HEK293 (cell line): ENCODE data around the gene ENDOD1.

Source experiments
- CTCF ChIA-PET: fragments of 350-600 bp; formaldehyde crosslinking; extraction: SDS; loops from one replicate; lab custom pipeline; 2021; ENCODE audit warnings: antibody characterized with exemption; lab: Yijun Ruan, JAX
- POLR2A ChIA-PET: fragments of 300-600 bp; formaldehyde crosslinking; extraction: SDS; loops from one replicate; lab custom pipeline; 2020; ENCODE audit warnings: antibody characterized with exemption, inconsistent platforms; lab: Yijun Ruan, JAX
- H3K27ac ChIP-seq: fragments of 200-500 bp; sonication (Bioruptor generic); 2 replicates; pipeline ENCODE4 v1.5.1; 2014; ENCODE audit warnings: low read depth, low read length, control low read depth, inconsistent platforms; ENCODE audit errors: extremely low read depth
- H3K36me3 ChIP-seq, 2 experiments: fragments of 200-500 bp in 1 of 2; sonication (Bioruptor generic) in 1 of 2; 1 replicate in 1 of 2; 2 replicates in 1 of 2; pipeline ENCODE4 v1.5.1; 2014 to 2017; ENCODE audit warnings: inconsistent platforms in 2 of 2, low read length in 2 of 2; ENCODE audit not compliant: control insufficient read depth in 2 of 2, insufficient read depth in 1 of 2
- H3K4me1 ChIP-seq: fragments of 200-500 bp; sonication (Bioruptor generic); 2 replicates; pipeline ENCODE4 v1.5.1; 2014; ENCODE audit warnings: mild to moderate bottlenecking, low read length, inconsistent platforms; ENCODE audit not compliant: control insufficient read depth, insufficient read depth
- H3K4me3 ChIP-seq: 2 replicates; pipeline ENCODE4 v1.5.1; 2011; ENCODE audit warnings: low read depth, mild to moderate bottlenecking, control low read depth, low read length, moderate library complexity
- H3K9me3 ChIP-seq: fragments of 200-500 bp; sonication (Bioruptor generic); 2 replicates; pipeline ENCODE4 v1.5.1; 2014; ENCODE audit warnings: low read depth, low read length, inconsistent platforms; ENCODE audit not compliant: control insufficient read depth, insufficient read depth
- HOXA7 ChIP-seq: sonication (generic); formaldehyde crosslinking; IDR thresholded peaks from 2 replicates; pipeline ENCODE4 v1.8.1; 2022; ENCODE audit warnings: missing genetic modification reagents, borderline replicate concordance
- ZBTB7A ChIP-seq: fragments of 450-650 bp; formaldehyde crosslinking; IDR thresholded peaks from 2 replicates; pipeline ENCODE4 v1.5.1; 2016; ENCODE audit warnings: low read depth, missing biosample characterization, missing genetic modification characterization
- ZNF114 ChIP-seq: fragments of 450-650 bp; formaldehyde crosslinking; IDR thresholded peaks from 2 replicates; pipeline ENCODE4 v1.5.0; 2017; ENCODE audit warnings: missing biosample characterization, missing genetic modification characterization
- ZNF133 ChIP-seq: fragments of 450-650 bp; formaldehyde crosslinking; IDR thresholded peaks from 2 replicates; pipeline ENCODE4 v1.5.1; 2016; ENCODE audit warnings: missing biosample characterization, missing genetic modification characterization
- ZNF335 ChIP-seq: fragments of 450-650 bp; formaldehyde crosslinking; conservative IDR thresholded peaks from 2 replicates; pipeline ENCODE4 v1.5.1; 2016; ENCODE audit warnings: missing biosample characterization, missing genetic modification characterization
- ZNF366 ChIP-seq: fragments of 450-650 bp; formaldehyde crosslinking; conservative IDR thresholded peaks from 2 replicates; pipeline ENCODE4 v1.5.1; 2016; ENCODE audit warnings: missing biosample characterization, missing genetic modification characterization
- ZNF473 ChIP-seq: fragments of 450-650 bp; formaldehyde crosslinking; IDR thresholded peaks from 2 replicates; pipeline ENCODE4 v1.5.1; 2017; ENCODE audit warnings: missing biosample characterization, missing genetic modification characterization
- ZNF529 ChIP-seq: fragments of 450-650 bp; formaldehyde crosslinking; IDR thresholded peaks from 2 replicates; pipeline ENCODE4 v1.5.1; 2017; ENCODE audit warnings: missing genetic modification characterization, missing biosample characterization; ENCODE audit not compliant: insufficient replicate concordance
- ZNF548 ChIP-seq: fragments of 450-650 bp; formaldehyde crosslinking; IDR thresholded peaks from 2 replicates; pipeline ENCODE4 v1.5.1; 2016; ENCODE audit warnings: missing biosample characterization, missing genetic modification characterization
- ZNF658 ChIP-seq: fragments of 450-650 bp; formaldehyde crosslinking; IDR thresholded peaks from 2 replicates; pipeline ENCODE4; 2016; ENCODE audit warnings: missing biosample characterization, missing genetic modification characterization
- ZNF670 ChIP-seq: fragments of 450-650 bp; formaldehyde crosslinking; IDR thresholded peaks from 2 replicates; pipeline ENCODE4 v1.5.1; 2016; ENCODE audit warnings: missing biosample characterization, missing genetic modification characterization, low read depth
- ZNF76 ChIP-seq: fragments of 450-650 bp; formaldehyde crosslinking; IDR thresholded peaks from 2 replicates; pipeline ENCODE4; 2016; ENCODE audit warnings: low read depth, missing biosample characterization, missing genetic modification characterization, borderline replicate concordance
- ZSCAN30 ChIP-seq: fragments of 450-650 bp; IDR thresholded peaks from 2 replicates; pipeline ENCODE4 v1.5.1; 2018; ENCODE audit warnings: missing biosample characterization, mild to moderate bottlenecking, missing genetic modification characterization, moderate library complexity
- TF ChIP-seq, protein P1 (sequence below): fragments of 450-650 bp; formaldehyde crosslinking; IDR thresholded peaks from 2 replicates; pipeline ENCODE4 v1.5.1; 2016; ENCODE audit warnings: missing biosample characterization, missing genetic modification characterization

The ENDOD1 gene

GRCh38 chr11:95170294-95170693 lies 80.6 kb downstream of the ENDOD1 start (continued):
- TF ChIP-seq ZNF76 (no peak), ZNF114 (tag by site-specific recombination) (no peak), ZNF548 (tag by site-specific recombination) (no peak), ZNF335 (tag by site-specific recombination) (no peak)
- TF ChIP-seq, all 188 proteins: peak for 0

DNA sequence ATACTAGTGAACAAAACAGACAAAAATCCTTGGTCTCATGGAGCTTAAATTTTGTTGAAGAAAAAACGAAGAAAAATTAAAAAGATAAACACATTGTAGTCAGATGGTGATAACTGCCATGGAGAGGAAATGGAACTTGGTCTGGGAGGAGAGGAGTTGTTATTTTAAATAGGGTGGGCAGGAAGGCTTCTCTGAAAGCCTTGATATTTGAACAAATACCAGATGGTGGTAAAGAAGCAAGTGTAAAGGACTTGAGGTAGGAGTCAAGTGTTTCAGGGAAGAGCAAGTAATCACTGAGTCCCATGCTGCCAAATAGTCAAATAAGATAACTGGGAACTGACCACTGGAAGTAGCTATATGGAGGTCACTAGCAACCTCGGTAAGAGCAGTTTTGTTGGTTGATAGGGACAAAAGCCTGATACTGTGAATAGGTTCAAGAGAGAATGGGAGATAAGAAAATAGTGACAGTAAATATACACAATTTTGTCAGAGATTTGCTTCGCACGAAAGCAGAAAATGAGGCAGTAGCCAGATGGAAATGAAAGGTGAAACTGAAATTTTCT lies 86.3 kb downstream of the ENDOD1 start:
- H3K27ac ChIP-seq, result no peak overlapping the region
- no peaks in the 10 kb centered on the region for H3K9me3 ChIP-seq
- H3K36me3 ChIP-seq, result peaks cover 16 to 64% of the 10 kb centered on the region in 2 experiments
- ChIA-PET CTCF (no interaction called here), POLR2A (no interaction called here)
- no peak overlapping the region for H3K4me3 ChIP-seq
- TF ChIP-seq ZBTB7A (tag by site-specific recombination) (no peak), ZSCAN30 (tag by site-specific recombination) (no peak), ZNF473 (tag by site-specific recombination) (no peak), ZNF133 (no peak), ZNF670 (tag by site-specific recombination) (no peak), ZNF366 (tag by site-specific recombination) (no peak), HOXA7 (CRISPR knock-in tag) (no peak), ZNF658 (tag by site-specific recombination) (no peak), ZNF529 (tag by site-specific recombination) (no peak)
- TF ChIP-seq, protein P1, sequence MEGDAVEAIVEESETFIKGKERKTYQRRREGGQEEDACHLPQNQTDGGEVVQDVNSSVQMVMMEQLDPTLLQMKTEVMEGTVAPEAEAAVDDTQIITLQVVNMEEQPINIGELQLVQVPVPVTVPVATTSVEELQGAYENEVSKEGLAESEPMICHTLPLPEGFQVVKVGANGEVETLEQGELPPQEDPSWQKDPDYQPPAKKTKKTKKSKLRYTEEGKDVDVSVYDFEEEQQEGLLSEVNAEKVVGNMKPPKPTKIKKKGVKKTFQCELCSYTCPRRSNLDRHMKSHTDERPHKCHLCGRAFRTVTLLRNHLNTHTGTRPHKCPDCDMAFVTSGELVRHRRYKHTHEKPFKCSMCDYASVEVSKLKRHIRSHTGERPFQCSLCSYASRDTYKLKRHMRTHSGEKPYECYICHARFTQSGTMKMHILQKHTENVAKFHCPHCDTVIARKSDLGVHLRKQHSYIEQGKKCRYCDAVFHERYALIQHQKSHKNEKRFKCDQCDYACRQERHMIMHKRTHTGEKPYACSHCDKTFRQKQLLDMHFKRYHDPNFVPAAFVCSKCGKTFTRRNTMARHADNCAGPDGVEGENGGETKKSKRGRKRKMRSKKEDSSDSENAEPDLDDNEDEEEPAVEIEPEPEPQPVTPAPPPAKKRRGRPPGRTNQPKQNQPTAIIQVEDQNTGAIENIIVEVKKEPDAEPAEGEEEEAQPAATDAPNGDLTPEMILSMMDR (tag by site-specific recombination), result no peak
- no peaks in the 10 kb centered on the region for H3K4me1 ChIP-seq
